Activated T-helper 2 cell treated with anti-CD3 and anti-CD28 coated beads, Interferon-gamma antibody, Interleukin-2, Interleukin-4, amounts not matched to agents 10 μg/mL and 5 μg/mL and 100 μg/mL, durations not matched to agents 14 hours and 24 hours and 36 hours (primary cell): ENCODE measurements around the gene ANLN. TPM values are rescaled to one million over a fixed set of nuclear protein-coding genes. Genes with fewer than 3 reads are reported as not detected.

Experiments
- DNase-seq: peaks from one replicate; pipeline ENCODE4 v3.0.0; 2021; ENCODE audit warnings: low spot score
- H3K27ac Mint-ChIP-seq: one replicate; pipeline ENCODE4 v1.8.0; 2021; ENCODE audit warnings: mixed read lengths
- H3K27me3 Mint-ChIP-seq: one replicate; pipeline ENCODE4 v1.8.0; 2021; ENCODE audit warnings: low read depth, mixed read lengths
- H3K36me3 Mint-ChIP-seq: one replicate; pipeline ENCODE4 v1.8.0; 2021; ENCODE audit warnings: low read depth, mixed read lengths
- H3K4me1 Mint-ChIP-seq: one replicate; pipeline ENCODE4 v1.8.0; 2021; ENCODE audit warnings: low read depth, mixed read lengths
- H3K4me3 Mint-ChIP-seq: one replicate; pipeline ENCODE4 v1.8.0; 2021; ENCODE audit warnings: low read depth, mild to moderate bottlenecking, moderate library complexity, mixed read lengths
- H3K9me3 Mint-ChIP-seq: one replicate; pipeline ENCODE4 v1.8.0; 2021; ENCODE audit warnings: mixed read lengths
- intact Hi-C: fragments of 100-400 bp; cut with micrococcal nuclease; formaldehyde crosslinking; loops from one replicate; pipeline ENCODE4 v1.15.1; 2023
- total RNA-seq: library from RNA; stranded (reverse); gene quantifications from 2 replicates; pipeline ENCODE4 v1.2.3, GENCODE V29; 2022

Gene ANLN
- total RNA-seq, 1 donor from 2014 or later: 38.0 TPM

DNA sequence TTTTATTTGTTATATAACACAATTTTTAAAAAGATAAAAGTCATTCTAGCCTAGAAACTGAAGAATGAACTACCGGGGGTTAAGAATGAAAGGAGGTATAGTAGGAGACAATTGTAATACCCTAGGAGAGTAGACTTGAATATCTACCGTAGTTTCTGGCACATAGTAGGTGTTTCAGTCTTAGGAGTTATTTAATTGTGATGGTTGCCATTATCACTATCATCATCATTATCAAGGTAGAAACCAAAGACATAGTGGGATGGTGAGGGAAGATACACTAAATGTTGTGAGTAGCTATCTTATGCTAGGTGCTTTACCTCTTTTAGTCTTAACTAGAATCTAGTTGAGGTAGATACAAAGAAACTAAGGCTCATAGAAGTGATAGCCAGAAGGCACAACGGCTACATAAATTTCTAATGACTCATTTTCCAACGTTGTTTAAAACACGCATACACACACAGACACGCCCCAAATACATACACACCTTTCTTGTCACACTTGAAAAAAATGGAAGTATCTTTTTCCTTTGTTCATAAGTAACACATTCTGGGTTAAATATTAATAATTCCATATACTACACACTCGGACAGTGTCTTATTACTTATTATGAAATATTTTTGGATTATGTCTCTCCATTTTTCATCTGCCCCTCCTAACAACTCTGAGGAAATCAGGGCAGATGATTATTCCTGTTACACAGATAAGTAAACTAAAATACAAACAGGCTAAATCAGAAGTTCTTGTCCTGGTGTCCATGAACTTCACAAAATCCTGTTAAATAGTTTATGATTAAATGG lies 2.0 kb upstream of the ANLN start:
- no peak for DNase-seq
- no peak overlapping the region for H3K27ac Mint-ChIP-seq
- intact Hi-C loops: no loop called here
- H3K9me3 Mint-ChIP-seq: no peaks in the 10 kb centered on the region
- peaks cover 7% of the 10 kb centered on the region for H3K27me3 Mint-ChIP-seq
- peaks cover 14% of the 10 kb centered on the region for H3K36me3 Mint-ChIP-seq
- H3K4me3 Mint-ChIP-seq: no peak overlapping the region
- peaks cover 22% of the 10 kb centered on the region for H3K4me1 Mint-ChIP-seq

GRCh38 chr7:36388423-36388822 lies 1.2 kb upstream of the ANLN start:
- intact Hi-C loops: no loop called here
- H3K36me3 Mint-ChIP-seq: peaks cover 17% of the 10 kb centered on the region
- peak overlapping the region; percentile 37 for H3K4me3 Mint-ChIP-seq
- peaks cover 7% of the 10 kb centered on the region for H3K27me3 Mint-ChIP-seq
- no peak for DNase-seq
- no peaks in the 10 kb centered on the region for H3K9me3 Mint-ChIP-seq
- H3K27ac Mint-ChIP-seq: no peak overlapping the region
- peaks cover 26% of the 10 kb centered on the region for H3K4me1 Mint-ChIP-seq

DNA sequence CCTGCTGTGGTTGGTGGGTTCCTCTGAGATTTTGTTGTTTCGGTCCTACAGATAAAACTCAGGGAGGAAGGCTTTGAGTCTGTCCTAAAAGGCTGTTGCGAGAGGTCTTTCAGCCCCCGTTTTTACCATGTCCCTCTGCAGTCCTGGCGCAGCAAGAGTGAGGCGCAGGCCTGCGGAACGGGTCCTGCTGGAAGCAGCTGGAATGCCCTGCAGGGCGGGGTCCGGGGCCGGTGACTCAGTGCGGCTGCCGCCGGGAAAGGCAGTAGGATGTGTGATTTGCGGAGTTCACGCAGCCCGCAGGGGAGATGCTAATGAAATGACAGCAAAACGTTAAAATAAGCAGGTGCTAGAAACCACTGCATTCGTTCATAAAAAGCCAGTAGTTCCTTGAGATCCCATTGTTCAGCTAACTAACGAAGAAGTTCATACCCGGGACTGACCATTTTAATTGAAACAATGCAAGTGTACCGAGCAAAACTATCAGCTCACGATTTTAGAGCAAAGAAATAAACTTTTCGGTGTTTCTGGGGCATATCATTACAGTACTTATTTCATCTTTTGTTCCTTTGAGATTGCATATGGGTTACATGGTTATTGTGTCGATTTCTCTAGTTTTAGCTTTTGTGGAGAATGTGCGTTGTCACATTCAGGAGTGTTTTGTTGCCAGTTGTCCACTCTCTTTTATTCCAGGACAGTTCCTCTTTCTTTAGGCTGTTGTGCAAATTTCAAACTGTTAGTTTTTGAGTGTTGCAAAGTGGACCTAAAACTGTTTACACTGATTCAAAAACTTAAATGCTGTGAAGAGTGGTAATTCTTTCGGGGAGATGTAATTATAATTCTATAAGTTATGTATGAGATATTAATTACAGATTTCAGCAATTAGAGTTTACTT lies 783 bp downstream of the ANLN start:
- peaks cover 36% of the 10 kb centered on the region for H3K36me3 Mint-ChIP-seq
- H3K27ac Mint-ChIP-seq: peak overlapping the region; percentile 79
- H3K27me3 Mint-ChIP-seq: peaks cover 7% of the 10 kb centered on the region
- peaks cover 38% of the 10 kb centered on the region for H3K4me1 Mint-ChIP-seq
- intact Hi-C loops: loop anchor here (10.0 kb wide), 2 partner anchors 586 to 1044 kb away; partner anchors contain the start of gene SEPTIN7
- H3K4me3 Mint-ChIP-seq: peak overlapping the region; percentile 89
- DNase-seq: peak; percentile 58
- H3K9me3 Mint-ChIP-seq: peaks cover 14% of the 10 kb centered on the region

GRCh38 chr7:36391436-36392198 lies 2.0 kb downstream of the ANLN start:
- Mint-ChIP-seq H3K4me3 (peak overlapping the region; percentile 89), H3K27ac (peak overlapping the region; percentile 75), H3K9me3 (peaks cover 22% of the 10 kb centered on the region), H3K36me3 (peaks cover 47% of the 10 kb centered on the region), H3K27me3 (peaks cover 2% of the 10 kb centered on the region), H3K4me1 (peaks cover 42% of the 10 kb centered on the region)
- intact Hi-C loops: loop anchor here (10.0 kb wide), 2 partner anchors 587 to 1043 kb away; partner anchors contain the start of gene SEPTIN7
- DNase-seq: no peak

- H3K4me1 Mint-ChIP-seq: peaks cover 50% of the 10 kb centered on the region
- H3K36me3 Mint-ChIP-seq: peaks cover 69% of the 10 kb centered on the region
- no peak overlapping the region for H3K4me3 Mint-ChIP-seq
- no peak overlapping the region for H3K27ac Mint-ChIP-seq
- H3K9me3 Mint-ChIP-seq: peaks cover 22% of the 10 kb centered on the region
- intact Hi-C loops: loop anchor here (10.0 kb wide), 2 partner anchors 589 to 1041 kb away; partner anchors contain the start of gene SEPTIN7
- no peak for DNase-seq
- H3K27me3 Mint-ChIP-seq: no peaks in the 10 kb centered on the region
These were observed 4.2 kb downstream of the ANLN start for GRCh38 chr7:36393826-36394225.

DNA sequence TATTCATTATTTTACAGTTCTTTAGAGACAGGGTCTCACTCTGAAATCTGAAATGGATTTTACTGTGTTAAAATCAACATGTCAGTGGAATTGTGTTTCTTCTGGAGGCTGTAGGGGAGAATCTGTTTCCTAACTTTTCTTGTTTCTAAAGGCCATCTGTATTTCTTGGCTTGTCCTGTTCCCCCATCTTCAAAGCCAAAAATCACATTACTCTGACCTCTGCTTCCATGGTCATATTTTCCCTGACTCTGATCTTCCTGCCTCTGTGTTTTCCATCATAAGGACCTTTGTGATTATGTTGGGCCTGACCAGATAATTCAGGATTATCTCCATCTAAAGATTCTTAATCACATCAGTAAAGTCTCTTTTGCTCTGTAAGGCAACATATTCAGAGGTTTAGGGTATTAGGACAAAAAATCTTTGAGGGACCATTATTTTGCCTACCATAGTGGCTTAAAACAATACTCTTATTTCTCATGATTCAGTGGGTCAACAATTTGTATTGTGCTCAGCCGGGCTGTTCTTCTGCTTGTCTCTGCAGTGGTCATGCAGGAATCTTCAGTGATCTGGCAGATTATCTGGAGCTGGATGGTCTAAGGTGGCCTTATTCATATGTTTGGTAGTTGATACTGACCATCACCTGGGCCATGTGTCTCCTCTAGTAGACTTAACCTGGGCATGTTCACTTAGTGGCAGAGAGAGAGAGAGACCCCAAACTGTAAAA lies 5.7 kb downstream of the ANLN start:
- Mint-ChIP-seq H3K4me3 (no peak overlapping the region), H3K27ac (no peak overlapping the region), H3K36me3 (peaks cover 82% of the 10 kb centered on the region)

GRCh38 chr7:36396150-36396549 lies 6.5 kb downstream of the ANLN start:
- H3K27ac Mint-ChIP-seq: no peak overlapping the region
- peaks cover 22% of the 10 kb centered on the region for H3K9me3 Mint-ChIP-seq
- DNase-seq: no peak
- H3K4me3 Mint-ChIP-seq: no peak overlapping the region
- intact Hi-C loops: loop anchor here (10.0 kb wide), 2 partner anchors 591 to 1039 kb away; partner anchors contain the start of gene SEPTIN7
- peaks cover 49% of the 10 kb centered on the region for H3K4me1 Mint-ChIP-seq
- no peaks in the 10 kb centered on the region for H3K27me3 Mint-ChIP-seq
- peaks cover 83% of the 10 kb centered on the region for H3K36me3 Mint-ChIP-seq

More for the DNA sequence above, 5.7 kb downstream of the ANLN start:
- Mint-ChIP-seq H3K27me3 (no peaks in the 10 kb centered on the region), H3K9me3 (peaks cover 22% of the 10 kb centered on the region), H3K4me1 (peaks cover 54% of the 10 kb centered on the region)
- DNase-seq: no peak
- intact Hi-C loops: loop anchor here (10.0 kb wide), 2 partner anchors 591 to 1039 kb away; partner anchors contain the start of gene SEPTIN7

DNA sequence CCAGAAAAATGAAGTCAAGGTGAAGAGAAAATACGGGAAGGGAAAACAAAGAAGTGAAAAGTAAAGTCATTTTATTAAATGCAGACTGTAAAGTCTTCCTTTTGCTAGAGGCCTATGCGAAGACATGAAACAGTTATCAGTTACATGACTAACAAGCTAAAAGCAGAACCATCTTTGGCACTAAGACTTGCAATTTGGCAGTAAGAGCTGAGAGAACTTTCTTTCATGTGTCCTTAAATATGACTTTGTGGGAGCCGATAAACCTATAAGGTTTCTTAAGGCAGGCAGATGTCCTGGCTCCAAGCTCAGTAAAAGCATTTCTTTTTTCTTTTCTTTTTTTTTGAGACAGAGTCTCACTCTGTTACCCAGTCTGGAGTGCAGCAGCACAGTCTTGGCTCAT lies 10.4 kb downstream of the ANLN start:
- Mint-ChIP-seq H3K27me3 (no peaks in the 10 kb centered on the region), H3K4me3 (no peak overlapping the region), H3K36me3 (peaks cover 82% of the 10 kb centered on the region), H3K9me3 (peaks cover 12% of the 10 kb centered on the region), H3K27ac (no peak overlapping the region), H3K4me1 (peaks cover 38% of the 10 kb centered on the region)
- intact Hi-C loops: no loop called here
- DNase-seq: no peak

GRCh38 chr7:36400606-36401005 lies 10.9 kb downstream of the ANLN start:
- peaks cover 39% of the 10 kb centered on the region for H3K4me1 Mint-ChIP-seq
- intact Hi-C loops: no loop called here
- no peaks in the 10 kb centered on the region for H3K27me3 Mint-ChIP-seq
- DNase-seq: no peak
- H3K27ac Mint-ChIP-seq: no peak overlapping the region
- H3K4me3 Mint-ChIP-seq: no peak overlapping the region
- H3K9me3 Mint-ChIP-seq: peaks cover 6% of the 10 kb centered on the region
- H3K36me3 Mint-ChIP-seq: peaks cover 82% of the 10 kb centered on the region

GRCh38 chr7:36403452-36403851 lies 13.8 kb downstream of the ANLN start:
- Mint-ChIP-seq H3K27me3 (no peaks in the 10 kb centered on the region), H3K4me3 (no peak overlapping the region), H3K4me1 (peaks cover 32% of the 10 kb centered on the region), H3K9me3 (no peaks in the 10 kb centered on the region), H3K36me3 (peaks cover 64% of the 10 kb centered on the region), H3K27ac (no peak overlapping the region)
- no peak for DNase-seq
- intact Hi-C loops: no loop called here

GRCh38 chr7:36404639-36405408 lies 15.2 kb downstream of the ANLN start:
- H3K4me1 Mint-ChIP-seq: peaks cover 31% of the 10 kb centered on the region
- H3K27ac Mint-ChIP-seq: peak overlapping the region; percentile 5
- H3K4me3 Mint-ChIP-seq: no peak overlapping the region
- DNase-seq: no peak
- H3K27me3 Mint-ChIP-seq: no peaks in the 10 kb centered on the region
- peaks cover 59% of the 10 kb centered on the region for H3K36me3 Mint-ChIP-seq
- no peaks in the 10 kb centered on the region for H3K9me3 Mint-ChIP-seq
- intact Hi-C loops: no loop called here
